Lower leg skin (tissue), 3 donors: ENCODE data around the gene ZNF385B.

ENCODE experiments used
- POLR2A ChIP-seq, 2 donors: fragments of 450-650 bp; IDR thresholded peaks; one replicate each; pipeline ENCODE4 v1.6.1; 2016 to 2017; ENCODE audit warnings: antibody characterized with exemption in 2 of 2, mild to moderate bottlenecking in 1 of 2, moderate library complexity in 1 of 2
- TF ChIP-seq, protein P1 (sequence below), 3 donors: fragments of 450-650 bp; IDR thresholded peaks; one replicate each; pipeline ENCODE4 v1.5.1; 2016; ENCODE audit warnings: antibody characterized with exemption in 3 of 3, mild to moderate bottlenecking in 3 of 3, moderate library complexity in 2 of 3

DNA sequence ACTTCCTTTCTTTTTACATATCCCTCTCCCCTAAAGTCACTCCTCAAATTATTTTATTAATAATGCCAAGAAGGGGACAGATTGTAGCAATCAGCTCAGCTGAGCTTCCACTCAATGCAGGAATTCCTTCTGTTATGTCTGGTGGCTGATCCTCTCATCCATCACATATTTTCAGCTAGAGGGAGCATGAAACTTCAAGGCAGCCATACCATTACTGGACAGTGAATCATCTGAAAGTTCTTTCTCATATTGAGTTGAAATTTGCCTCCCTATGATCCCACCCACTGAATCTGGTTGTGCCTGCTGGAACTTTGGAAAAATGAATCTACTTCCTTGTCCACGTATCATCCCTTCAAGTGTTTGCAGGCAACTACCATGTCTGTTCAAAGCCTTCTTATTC is 11.2 kb downstream of the ZNF385B start:
- TF ChIP-seq POLR2A (IDR thresholded peaks at IDR 0.05), result no peak
- TF ChIP-seq, protein P1, sequence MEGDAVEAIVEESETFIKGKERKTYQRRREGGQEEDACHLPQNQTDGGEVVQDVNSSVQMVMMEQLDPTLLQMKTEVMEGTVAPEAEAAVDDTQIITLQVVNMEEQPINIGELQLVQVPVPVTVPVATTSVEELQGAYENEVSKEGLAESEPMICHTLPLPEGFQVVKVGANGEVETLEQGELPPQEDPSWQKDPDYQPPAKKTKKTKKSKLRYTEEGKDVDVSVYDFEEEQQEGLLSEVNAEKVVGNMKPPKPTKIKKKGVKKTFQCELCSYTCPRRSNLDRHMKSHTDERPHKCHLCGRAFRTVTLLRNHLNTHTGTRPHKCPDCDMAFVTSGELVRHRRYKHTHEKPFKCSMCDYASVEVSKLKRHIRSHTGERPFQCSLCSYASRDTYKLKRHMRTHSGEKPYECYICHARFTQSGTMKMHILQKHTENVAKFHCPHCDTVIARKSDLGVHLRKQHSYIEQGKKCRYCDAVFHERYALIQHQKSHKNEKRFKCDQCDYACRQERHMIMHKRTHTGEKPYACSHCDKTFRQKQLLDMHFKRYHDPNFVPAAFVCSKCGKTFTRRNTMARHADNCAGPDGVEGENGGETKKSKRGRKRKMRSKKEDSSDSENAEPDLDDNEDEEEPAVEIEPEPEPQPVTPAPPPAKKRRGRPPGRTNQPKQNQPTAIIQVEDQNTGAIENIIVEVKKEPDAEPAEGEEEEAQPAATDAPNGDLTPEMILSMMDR (IDR thresholded peaks at IDR 0.05), result no peak
